Left ventricle myocardium inferior (tissue), 1 donor: ENCODE data around the gene IFT20. TPM values are rescaled to one million over a fixed set of nuclear protein-coding genes. Genes with fewer than 3 reads are reported as not detected.

ENCODE experiments used
- DNase-seq: peaks from one replicate; pipeline ENCODE4 v3.0.0-alpha.2; 2020
- H3K27ac ChIP-seq: fragments of 200-600 bp; replicated peaks from 2 replicates; pipeline ENCODE4 v1.8.0; 2021
- H3K27me3 ChIP-seq: fragments of 200-600 bp; 2 replicates; pipeline ENCODE4 v1.8.0; 2021; ENCODE audit warnings: low read depth
- H3K36me3 ChIP-seq: fragments of 200-600 bp; 2 replicates; pipeline ENCODE4 v1.8.0; 2021
- H3K4me1 ChIP-seq: fragments of 200-600 bp; 2 replicates; pipeline ENCODE4 v1.8.0; 2021
- H3K4me3 ChIP-seq: fragments of 200-600 bp; 2 replicates; pipeline ENCODE4 v1.8.0; 2021; ENCODE audit warnings: mild to moderate bottlenecking, moderate library complexity
- H3K9me3 ChIP-seq: fragments of 200-600 bp; replicated peaks from 2 replicates; pipeline ENCODE4 v1.8.0; 2021
- CTCF ChIP-seq: fragments of 200-600 bp; IDR thresholded peaks from 2 replicates; pipeline ENCODE4 v1.8.0; 2021; ENCODE audit warnings: antibody characterized with exemption, mild to moderate bottlenecking, borderline replicate concordance
- intact Hi-C: fragments of 100-400 bp; cut with micrococcal nuclease; formaldehyde crosslinking; loops from one replicate; pipeline ENCODE4 v1.11.0; 2022
- total RNA-seq: library from RNA; stranded (reverse); fragmentation: NEBNext Ultra II Directional; extraction: Animal tissue kit (Norgen Biotek cat#: 25700); gene quantifications from one replicate; pipeline ENCODE4 v1.2.1, GENCODE V29; 2021
- donor health status: DM: no; HTN: yes; CAD: no; lungs with severe emphysema.

IFT20 gene
- total RNA-seq, 1 donor from 2014 or later = 14.3 TPM

- no peaks in the 10 kb centered on the region for H3K27me3 ChIP-seq
- intact Hi-C loops = no loop called here
Observed at GRCh38 chr17:28338056-28338768, 2.9 kb upstream of the IFT20 start.

GRCh38 chr17:28335959-28336871 is 943 bp upstream of the IFT20 start:
- TF ChIP-seq CTCF = no peak
- peak overlapping the region; percentile 98 for H3K27ac ChIP-seq
- no peaks in the 10 kb centered on the region for H3K27me3 ChIP-seq
- peak overlapping the region; percentile 90 for H3K4me3 ChIP-seq
- DNase-seq = peak; percentile 44
- H3K4me1 ChIP-seq = peaks cover 78% of the 10 kb centered on the region
- intact Hi-C loops = no loop called here
- no peaks in the 10 kb centered on the region for H3K9me3 ChIP-seq
- peaks cover 32% of the 10 kb centered on the region for H3K36me3 ChIP-seq

More at GRCh38 chr17:28338056-28338768, 2.9 kb upstream of the IFT20 start:
- Histone ChIP-seq H3K9me3 (no peaks in the 10 kb centered on the region), H3K27ac (peak overlapping the region; percentile 98), H3K4me3 (peak overlapping the region; percentile 90), H3K36me3 (peaks cover 41% of the 10 kb centered on the region), H3K4me1 (peaks cover 76% of the 10 kb centered on the region)
- no peak for TF ChIP-seq CTCF
- DNase-seq = no peak

DNA sequence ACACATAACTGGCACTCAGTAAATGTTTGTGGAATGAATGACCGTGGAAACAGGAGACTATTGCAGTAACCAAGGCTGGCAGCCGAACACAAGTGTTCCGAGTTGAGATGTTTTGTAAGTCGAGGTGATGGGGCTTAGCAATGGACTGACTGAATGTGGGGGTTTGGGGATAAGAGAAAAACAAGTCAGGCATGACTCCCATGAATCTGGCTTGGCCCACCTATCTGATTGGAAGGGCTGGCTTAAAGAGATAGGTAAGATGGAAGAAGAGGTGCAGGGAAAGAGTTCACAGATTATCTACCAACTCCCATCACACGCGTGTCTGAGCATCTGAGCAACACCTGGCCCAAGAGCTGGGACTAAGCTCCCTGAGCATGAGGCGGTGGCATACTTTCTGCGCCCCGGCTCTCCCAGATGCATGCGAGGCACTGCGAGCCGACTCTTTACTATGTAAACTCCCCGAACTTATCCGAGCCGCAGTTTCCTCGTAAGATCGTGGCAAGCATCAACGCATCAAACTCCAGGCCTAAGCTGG is 539 bp downstream of the IFT20 start:
- H3K36me3 ChIP-seq = peaks cover 31% of the 10 kb centered on the region
- no peaks in the 10 kb centered on the region for H3K9me3 ChIP-seq
- intact Hi-C loops = no loop called here
- H3K4me3 ChIP-seq = peak overlapping the region; percentile 90
- no peak for TF ChIP-seq CTCF
- peak overlapping the region; percentile 98 for H3K27ac ChIP-seq
- H3K4me1 ChIP-seq = peaks cover 65% of the 10 kb centered on the region
- no peak for DNase-seq
- no peaks in the 10 kb centered on the region for H3K27me3 ChIP-seq

- intact Hi-C loops = no loop called here
- no peaks in the 10 kb centered on the region for H3K9me3 ChIP-seq
- DNase-seq = no peak
- peak overlapping the region; percentile 90 for H3K4me3 ChIP-seq
- no peaks in the 10 kb centered on the region for H3K27me3 ChIP-seq
- H3K4me1 ChIP-seq = peaks cover 59% of the 10 kb centered on the region
- no peak for TF ChIP-seq CTCF
- peaks cover 31% of the 10 kb centered on the region for H3K36me3 ChIP-seq
- H3K27ac ChIP-seq = peak overlapping the region; percentile 98
Observed at GRCh38 chr17:28334171-28334570, 1.1 kb downstream of the IFT20 start.

- peaks cover 49% of the 10 kb centered on the region for H3K4me1 ChIP-seq
- H3K36me3 ChIP-seq = peaks cover 41% of the 10 kb centered on the region
- no peak overlapping the region for H3K4me3 ChIP-seq
- no peak overlapping the region for H3K27ac ChIP-seq
- intact Hi-C loops = no loop called here
- no peaks in the 10 kb centered on the region for H3K9me3 ChIP-seq
- TF ChIP-seq CTCF = no peak
- no peaks in the 10 kb centered on the region for H3K27me3 ChIP-seq
- no peak for DNase-seq
Observed at GRCh38 chr17:28333083-28333746, 2.1 kb downstream of the IFT20 start.
